Measurements from ENCODE around the gene TSPAN32.

TSPAN32 gene

GRCh38 chr11:2325123-2325522 is 23.3 kb downstream of the TSPAN32 start:
- TF ChIP-seq POLR2AphosphoS5 (IDR thresholded peaks at IDR 0.05; ENCODE audit: low read depth) (no peak), REST (IDR thresholded peaks at IDR 0.05; ENCODE audit: insufficient replicate concordance, low read depth) (no peak), GABPA (IDR thresholded peaks at IDR 0.05; ENCODE audit: low read depth) (no peak), CTCF (IDR thresholded peaks at IDR 0.05; ENCODE audit: insufficient read depth, low read length) (no peak), SPI1 (IDR thresholded peaks at IDR 0.05; ENCODE audit: borderline replicate concordance, low read depth) (no peak)
- peaks cover 2% of the 10 kb centered on the region for H3K27me3 ChIP-seq (ENCODE audit: insufficient read depth, poor library complexity, severe bottlenecking)
- no peak overlapping the region for H3K4me3 ChIP-seq (replicated peaks; ENCODE audit: insufficient read depth, low read length)
- no peak for DNase-seq (ENCODE audit: low read depth in 1 of 2, low spot score in 1 of 2)
- H3K27ac ChIP-seq (replicated peaks), result no peak overlapping the region

GRCh38 chr11:2325719-2326118 is 23.9 kb downstream of the TSPAN32 start:
- Histone ChIP-seq H3K4me3 (replicated peaks; ENCODE audit: insufficient read depth, low read length) (no peak overlapping the region), H3K27me3 (ENCODE audit: insufficient read depth, poor library complexity, severe bottlenecking) (peaks cover 2% of the 10 kb centered on the region), H3K27ac (replicated peaks) (no peak overlapping the region)
- TF ChIP-seq GABPA (IDR thresholded peaks at IDR 0.05; ENCODE audit: low read depth), result no peak
- TF ChIP-seq CTCF (IDR thresholded peaks at IDR 0.05; ENCODE audit: insufficient read depth, low read length), result no peak
- no peak for TF ChIP-seq REST (IDR thresholded peaks at IDR 0.05; ENCODE audit: insufficient replicate concordance, low read depth)
- TF ChIP-seq POLR2AphosphoS5 (IDR thresholded peaks at IDR 0.05; ENCODE audit: low read depth), result no peak
- no peak for TF ChIP-seq SPI1 (IDR thresholded peaks at IDR 0.05; ENCODE audit: borderline replicate concordance, low read depth)
- DNase-seq (ENCODE audit: low read depth in 1 of 2, low spot score in 1 of 2), result no peak

GRCh38 chr11:2327032-2327431 is 25.2 kb downstream of the TSPAN32 start:
- TF ChIP-seq REST (IDR thresholded peaks at IDR 0.05; ENCODE audit: insufficient replicate concordance, low read depth) (no peak), CTCF (IDR thresholded peaks at IDR 0.05; ENCODE audit: insufficient read depth, low read length) (no peak), SPI1 (IDR thresholded peaks at IDR 0.05; ENCODE audit: borderline replicate concordance, low read depth) (no peak), POLR2AphosphoS5 (IDR thresholded peaks at IDR 0.05; ENCODE audit: low read depth) (no peak), GABPA (IDR thresholded peaks at IDR 0.05; ENCODE audit: low read depth) (no peak)
- no peak for DNase-seq (ENCODE audit: low read depth in 1 of 2, low spot score in 1 of 2)
- no peaks in the 10 kb centered on the region for H3K27me3 ChIP-seq (ENCODE audit: insufficient read depth, poor library complexity, severe bottlenecking)
- no peak overlapping the region for H3K27ac ChIP-seq (replicated peaks)
- H3K4me3 ChIP-seq (replicated peaks; ENCODE audit: insufficient read depth, low read length), result no peak overlapping the region
